GM21515 (cell line): ENCODE data around the gene CYP1B1.
"Not testable (repeated sequence)": the region's sequence is repeated elsewhere in the genome, so short reads cannot be mapped to it uniquely, and the experiment has no call there.

Experiments used
- ATAC-seq: cut with Tn5 transposase; IDR thresholded peaks from one replicate; pipeline ENCODE4 v1.9.1; 2021; ENCODE audit not compliant: unreplicated experiment

The CYP1B1 gene

GRCh38 chr2:38099099-38100028 lies 23.4 kb upstream of the CYP1B1 start:
- no peak for ATAC-seq

- ATAC-seq, result no peak
Observed at GRCh38 chr2:38098421-38099098, 22.6 kb upstream of the CYP1B1 start.

GRCh38 chr2:38097988-38098385 lies 22.0 kb upstream of the CYP1B1 start:
- no peak for ATAC-seq

GRCh38 chr2:38097258-38097987 lies 21.5 kb upstream of the CYP1B1 start:
- no peak for ATAC-seq

- ATAC-seq, result no peak
Observed at GRCh38 chr2:38095996-38096861, 20.3 kb upstream of the CYP1B1 start.

- no peak for ATAC-seq
Observed at GRCh38 chr2:38095079-38095995, 19.4 kb upstream of the CYP1B1 start.

- no peak for ATAC-seq
Observed at GRCh38 chr2:38093527-38094165, 17.7 kb upstream of the CYP1B1 start.

- no peak for ATAC-seq
Observed at GRCh38 chr2:38092196-38092902, 16.4 kb upstream of the CYP1B1 start.

GRCh38 chr2:38091760-38092159 lies 15.8 kb upstream of the CYP1B1 start:
- no peak for ATAC-seq

GRCh38 chr2:38090928-38091327 lies 15.0 kb upstream of the CYP1B1 start:
- ATAC-seq, result no peak

GRCh38 chr2:38090212-38090611 lies 14.3 kb upstream of the CYP1B1 start:
- not testable (repeated sequence) for ATAC-seq

GRCh38 chr2:38085998-38086698 lies 10.2 kb upstream of the CYP1B1 start:
- not testable (repeated sequence) for ATAC-seq

GRCh38 chr2:38084556-38084955 lies 8.6 kb upstream of the CYP1B1 start:
- not testable (repeated sequence) for ATAC-seq

- ATAC-seq, result not testable (repeated sequence)
Observed at GRCh38 chr2:38082727-38083126, 6.8 kb upstream of the CYP1B1 start.

- no peak for ATAC-seq
Observed at GRCh38 chr2:38080346-38080745, 4.4 kb upstream of the CYP1B1 start.

GRCh38 chr2:38079116-38080052 lies 3.4 kb upstream of the CYP1B1 start:
- no peak for ATAC-seq

GRCh38 chr2:38077431-38077769 lies 1.4 kb upstream of the CYP1B1 start:
- no peak for ATAC-seq
